Effector memory CD4-positive, alpha-beta T cell (primary cell): ENCODE data around the gene CAMTA1.

ENCODE experiments used
- DNase-seq, 3 donors: peaks; one replicate each; pipeline ENCODE4 v3.0.0-alpha.2; 2020
- H3K27ac ChIP-seq: 2 replicates; pipeline ENCODE4 v1.7.0; 2013; ENCODE audit warnings: mild to moderate bottlenecking, low read length, moderate library complexity; ENCODE audit not compliant: insufficient read depth, poor library complexity, severe bottlenecking
- H3K27me3 ChIP-seq: replicated peaks from 2 replicates; pipeline ENCODE4 v1.7.0; 2013; ENCODE audit warnings: mild to moderate bottlenecking, low read length; ENCODE audit not compliant: insufficient read depth, control insufficient read depth, poor library complexity, severe bottlenecking
- H3K36me3 ChIP-seq: 2 replicates; pipeline ENCODE4 v1.7.0; 2013; ENCODE audit warnings: mild to moderate bottlenecking, low read length, moderate library complexity; ENCODE audit not compliant: control insufficient read depth, insufficient read depth
- H3K4me1 ChIP-seq: 2 replicates; pipeline ENCODE4 v1.7.0; 2013; ENCODE audit warnings: low read length, mild to moderate bottlenecking; ENCODE audit not compliant: control insufficient read depth, insufficient read depth, poor library complexity, severe bottlenecking
- H3K4me3 ChIP-seq: 2 replicates; pipeline ENCODE4 v1.7.0; 2013; ENCODE audit warnings: low read length, low read depth, mild to moderate bottlenecking; ENCODE audit not compliant: insufficient read depth, poor library complexity, severe bottlenecking
- H3K9me3 ChIP-seq: 2 replicates; pipeline ENCODE4 v1.7.0; 2013; ENCODE audit warnings: mild to moderate bottlenecking, low read length, moderate library complexity; ENCODE audit not compliant: control insufficient read depth

The CAMTA1 gene

GRCh38 chr1:7046314-7046713 lies 261.1 kb downstream of the CAMTA1 start:
- Histone ChIP-seq H3K27me3 (no peaks in the 10 kb centered on the region), H3K9me3 (no peaks in the 10 kb centered on the region), H3K27ac (no peak overlapping the region), H3K4me1 (no peaks in the 10 kb centered on the region), H3K36me3 (no peaks in the 10 kb centered on the region), H3K4me3 (no peak overlapping the region)
- DNase-seq, result no peak

- H3K4me1 ChIP-seq, result no peaks in the 10 kb centered on the region
- no peaks in the 10 kb centered on the region for H3K36me3 ChIP-seq
- H3K9me3 ChIP-seq, result no peaks in the 10 kb centered on the region
- no peak overlapping the region for H3K4me3 ChIP-seq
- no peak for DNase-seq
- H3K27me3 ChIP-seq, result no peaks in the 10 kb centered on the region
- H3K27ac ChIP-seq, result no peak overlapping the region
These were observed 261.6 kb downstream of the CAMTA1 start for GRCh38 chr1:7046891-7047290.

GRCh38 chr1:7047866-7048265 lies 262.6 kb downstream of the CAMTA1 start:
- no peak overlapping the region for H3K27ac ChIP-seq
- no peak for DNase-seq
- H3K27me3 ChIP-seq, result no peaks in the 10 kb centered on the region
- H3K9me3 ChIP-seq, result no peaks in the 10 kb centered on the region
- H3K4me3 ChIP-seq, result no peak overlapping the region
- H3K36me3 ChIP-seq, result no peaks in the 10 kb centered on the region
- H3K4me1 ChIP-seq, result no peaks in the 10 kb centered on the region

GRCh38 chr1:7048395-7048794 lies 263.1 kb downstream of the CAMTA1 start:
- no peak overlapping the region for H3K4me3 ChIP-seq
- H3K27ac ChIP-seq, result no peak overlapping the region
- H3K36me3 ChIP-seq, result no peaks in the 10 kb centered on the region
- DNase-seq, result no peak
- no peaks in the 10 kb centered on the region for H3K4me1 ChIP-seq
- no peaks in the 10 kb centered on the region for H3K9me3 ChIP-seq
- no peaks in the 10 kb centered on the region for H3K27me3 ChIP-seq

GRCh38 chr1:7049913-7050625 lies 264.8 kb downstream of the CAMTA1 start:
- Histone ChIP-seq H3K9me3 (no peaks in the 10 kb centered on the region), H3K27ac (no peak overlapping the region), H3K4me3 (no peak overlapping the region), H3K36me3 (no peaks in the 10 kb centered on the region), H3K27me3 (no peaks in the 10 kb centered on the region), H3K4me1 (no peaks in the 10 kb centered on the region)
- DNase-seq, result no peak

GRCh38 chr1:7050751-7051665 lies 265.8 kb downstream of the CAMTA1 start:
- no peaks in the 10 kb centered on the region for H3K27me3 ChIP-seq
- no peaks in the 10 kb centered on the region for H3K4me1 ChIP-seq

GRCh38 chr1:7052701-7053100 lies 267.4 kb downstream of the CAMTA1 start:
- no peaks in the 10 kb centered on the region for H3K4me1 ChIP-seq
- peaks cover 3% of the 10 kb centered on the region for H3K27me3 ChIP-seq
- H3K9me3 ChIP-seq, result no peaks in the 10 kb centered on the region
- H3K27ac ChIP-seq, result no peak overlapping the region
- H3K4me3 ChIP-seq, result no peak overlapping the region
- DNase-seq, result no peak
- H3K36me3 ChIP-seq, result no peaks in the 10 kb centered on the region

More at GRCh38 chr1:7050751-7051665, 265.8 kb downstream of the CAMTA1 start:
- Histone ChIP-seq H3K4me3 (no peak overlapping the region), H3K9me3 (no peaks in the 10 kb centered on the region), H3K27ac (no peak overlapping the region), H3K36me3 (no peaks in the 10 kb centered on the region)
- DNase-seq, result no peak

- no peak for DNase-seq
- Histone ChIP-seq H3K4me1 (no peaks in the 10 kb centered on the region), H3K9me3 (no peaks in the 10 kb centered on the region), H3K4me3 (no peak overlapping the region), H3K27ac (no peak overlapping the region), H3K36me3 (no peaks in the 10 kb centered on the region), H3K27me3 (peaks cover 4% of the 10 kb centered on the region)
These were observed 275.5 kb downstream of the CAMTA1 start for GRCh38 chr1:7060745-7061144.

GRCh38 chr1:7062346-7063061 lies 277.2 kb downstream of the CAMTA1 start:
- no peak for DNase-seq
- no peak overlapping the region for H3K27ac ChIP-seq
- no peaks in the 10 kb centered on the region for H3K4me1 ChIP-seq
- H3K27me3 ChIP-seq, result peaks cover 3% of the 10 kb centered on the region
- no peak overlapping the region for H3K4me3 ChIP-seq
- no peaks in the 10 kb centered on the region for H3K9me3 ChIP-seq
- no peaks in the 10 kb centered on the region for H3K36me3 ChIP-seq
